Fibroblast of gingiva (primary cell): ENCODE data around the gene NAA60.
A peak's percentile ranks its signal among the peaks of the same experiment; 100 is the strongest.

ENCODE experiments used
- DNase-seq: peaks from one replicate; pipeline ENCODE4 v3.0.0-alpha.2; 2011; ENCODE audit warnings: low read depth

Gene NAA60

GRCh38 chr16:3511286-3512180 is 68.1 kb downstream of the NAA60 start:
- DNase-seq = no peak

- no peak for DNase-seq
Observed at GRCh38 chr16:3513892-3514583, 70.6 kb downstream of the NAA60 start.

- no peak for DNase-seq
Observed at GRCh38 chr16:3514621-3515020, 71.1 kb downstream of the NAA60 start.

- no peak for DNase-seq
Observed at GRCh38 chr16:3515897-3516296, 72.4 kb downstream of the NAA60 start.

GRCh38 chr16:3518292-3518985 is 75.0 kb downstream of the NAA60 start:
- DNase-seq = no peak

DNA sequence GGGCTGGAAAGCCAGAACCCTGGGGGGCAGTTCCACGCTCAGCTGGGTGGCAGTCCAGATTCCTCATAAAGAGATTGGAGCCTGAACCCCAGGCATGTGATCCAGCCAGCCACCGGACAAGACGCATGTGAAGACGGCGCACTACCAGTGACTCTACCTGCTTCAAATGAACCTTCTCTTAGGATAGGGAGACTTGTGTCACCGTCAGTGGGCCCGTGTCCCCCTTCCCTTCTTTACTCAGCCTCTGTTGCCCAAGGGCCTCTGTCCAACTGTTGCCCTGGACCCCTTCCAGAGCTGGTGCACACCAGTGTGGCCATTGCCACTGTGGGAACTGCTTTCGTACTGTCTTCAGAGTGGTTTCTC is 75.5 kb downstream of the NAA60 start:
- no peak for DNase-seq

DNA sequence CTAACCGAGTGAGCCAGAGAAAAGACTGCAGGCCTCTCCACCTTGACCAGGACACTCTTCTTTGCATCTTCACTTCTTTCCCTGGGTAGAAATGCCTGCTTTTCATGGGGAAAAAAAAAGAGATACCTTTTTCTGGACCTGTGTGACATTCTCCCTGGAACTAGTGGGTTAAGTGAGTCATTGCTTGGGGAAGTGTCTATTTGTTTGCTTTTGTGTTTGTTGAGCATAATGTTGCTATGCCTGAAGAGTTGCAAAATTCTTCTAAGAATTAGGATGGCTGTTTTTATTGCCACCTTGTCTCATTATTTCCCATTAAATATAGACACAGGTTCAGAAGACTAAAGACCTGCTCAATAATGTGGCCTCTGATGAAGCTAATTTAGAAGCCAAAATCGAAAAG is 76.1 kb downstream of the NAA60 start:
- no peak for DNase-seq

GRCh38 chr16:3520413-3520812 is 76.9 kb downstream of the NAA60 start:
- DNase-seq = no peak

GRCh38 chr16:3520841-3521240 is 77.4 kb downstream of the NAA60 start:
- DNase-seq = no peak

DNA sequence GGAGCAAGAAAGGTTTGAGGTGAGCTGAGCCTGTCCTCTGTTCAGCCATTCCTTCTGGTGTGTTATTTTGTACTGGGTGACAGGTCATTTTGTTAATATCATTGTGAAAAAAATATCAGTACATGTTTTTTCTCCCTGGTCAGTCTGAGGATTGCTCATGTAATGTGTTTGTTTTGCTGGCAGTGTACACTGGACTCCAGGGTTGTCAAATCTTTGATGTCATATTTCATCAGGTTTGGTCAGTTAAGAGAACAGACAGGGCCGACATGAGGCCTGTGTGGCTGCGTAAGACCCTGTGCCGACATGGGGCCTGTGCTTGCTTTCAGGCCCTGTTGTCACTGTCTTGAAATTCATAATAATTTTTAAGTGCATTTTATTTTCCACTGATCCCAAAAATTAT is 79.8 kb downstream of the NAA60 start:
- no peak for DNase-seq

DNA sequence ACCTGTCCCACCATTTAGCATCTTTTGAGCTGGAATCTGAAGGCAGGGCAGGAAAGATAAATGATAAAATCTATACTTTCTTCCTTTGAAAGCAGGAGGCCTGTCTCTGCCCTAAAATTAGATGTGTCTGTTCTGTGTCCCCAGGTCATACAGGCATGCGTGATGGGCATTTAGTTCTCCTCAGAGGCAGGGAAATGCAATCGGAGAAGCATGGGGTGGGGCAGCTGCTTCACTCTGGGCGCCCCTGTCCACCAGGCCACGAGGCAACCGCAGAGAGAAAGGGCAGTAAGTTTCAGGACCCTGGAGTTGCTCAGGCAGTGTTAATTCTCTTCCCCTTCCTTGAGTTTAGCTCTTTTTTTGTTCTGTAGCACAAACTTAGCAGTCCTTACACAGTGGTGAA is 82.5 kb downstream of the NAA60 start:
- no peak for DNase-seq

DNA sequence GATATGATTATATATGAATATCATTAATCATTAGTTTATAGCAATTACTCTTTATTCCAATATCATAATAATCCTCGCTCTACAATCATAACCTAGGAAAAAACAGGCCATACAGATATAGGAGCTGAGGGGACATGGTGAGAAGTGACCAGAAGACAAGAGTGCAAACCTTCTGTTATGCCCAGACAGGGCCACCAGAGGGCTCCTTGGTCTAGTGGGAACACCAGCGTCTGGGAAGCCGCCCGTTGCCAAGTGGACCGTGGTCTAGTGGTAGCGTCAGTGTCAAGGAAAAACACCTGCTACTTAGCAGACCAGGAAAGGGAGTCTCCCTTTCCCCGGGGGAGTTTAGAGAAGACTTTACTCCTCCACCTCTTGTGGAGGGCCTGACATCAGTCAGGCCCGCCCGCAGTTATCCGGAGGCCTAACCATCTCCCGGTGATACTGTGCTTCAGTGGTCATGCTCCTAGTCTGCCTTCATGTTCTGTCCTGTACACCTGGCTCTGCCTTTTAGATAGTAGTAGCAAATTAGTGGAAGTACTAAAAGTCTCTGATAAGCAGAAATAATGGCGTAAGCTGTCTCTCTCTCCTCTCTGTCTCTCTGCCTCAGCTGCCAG is 83.8 kb downstream of the NAA60 start:
- DNase-seq = peak; percentile 56

- DNase-seq = no peak
Observed at GRCh38 chr16:3528406-3528805, 84.9 kb downstream of the NAA60 start.

DNA sequence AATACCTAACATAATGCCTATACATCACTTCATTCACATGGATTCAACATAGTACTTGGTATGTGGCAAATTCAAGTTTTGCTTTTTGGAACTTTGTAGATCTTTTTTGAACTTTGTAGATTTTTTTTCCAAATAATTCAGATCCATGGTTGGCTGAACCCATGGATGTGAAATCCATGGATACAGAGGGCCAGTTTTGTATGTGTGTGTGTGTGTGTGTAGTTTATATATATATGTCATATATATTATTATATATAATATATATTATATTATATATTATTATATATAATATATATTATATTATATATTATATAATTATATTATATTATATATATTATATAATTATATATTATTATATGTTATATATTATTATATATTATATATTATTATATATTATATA is 85.7 kb downstream of the NAA60 start:
- DNase-seq = no peak

DNA sequence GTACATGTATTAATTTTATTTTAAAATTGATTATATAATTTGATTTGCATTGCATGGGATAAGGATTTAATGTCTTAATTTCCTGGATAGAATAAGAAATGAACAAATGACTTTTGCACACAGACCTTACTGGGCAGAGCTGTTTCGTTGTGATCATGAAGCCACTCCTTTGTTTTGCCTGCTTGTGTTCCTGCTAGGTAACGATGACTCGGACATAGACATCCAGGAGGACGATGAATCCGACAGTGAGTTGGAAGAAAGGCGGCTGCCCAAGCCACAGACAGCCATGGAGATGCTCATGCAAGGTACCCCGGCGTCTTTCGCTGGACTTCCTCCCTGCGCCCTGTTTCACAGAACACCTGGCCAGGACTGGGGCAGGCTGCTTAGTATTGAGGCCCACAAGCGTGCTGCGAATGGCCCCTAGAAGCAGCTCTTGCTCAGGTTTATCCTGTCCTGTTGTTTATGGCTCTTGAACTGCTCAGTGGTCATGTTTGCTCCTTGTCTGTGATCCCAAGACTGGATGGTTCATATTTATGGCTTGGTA is 87.0 kb downstream of the NAA60 start:
- no peak for DNase-seq

GRCh38 chr16:3532741-3533140 is 89.3 kb downstream of the NAA60 start:
- no peak for DNase-seq

GRCh38 chr16:3534126-3534525 is 90.6 kb downstream of the NAA60 start:
- DNase-seq = no peak

DNA sequence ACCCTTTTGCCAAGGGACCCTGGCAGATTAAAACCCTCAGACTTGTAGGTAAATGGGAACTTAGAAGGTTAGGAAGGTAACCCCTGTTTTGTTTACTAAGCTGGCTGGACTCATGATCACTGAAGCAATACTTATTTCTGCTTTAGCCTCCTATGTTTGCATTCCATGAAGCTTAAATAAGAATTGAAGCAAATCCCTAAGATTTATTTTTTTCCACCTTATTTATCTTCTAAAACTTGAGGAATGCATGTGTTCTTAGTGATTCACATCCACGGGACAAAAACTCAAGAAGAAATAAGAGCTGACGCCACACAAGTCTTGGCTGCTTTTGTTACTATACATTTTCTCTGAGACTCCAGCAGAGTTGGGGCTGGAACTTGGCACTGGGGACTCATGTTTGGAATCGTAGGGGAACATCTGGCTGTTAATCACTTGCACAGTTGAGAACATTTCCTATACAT is 92.8 kb downstream of the NAA60 start:
- DNase-seq = peak; percentile 81
